Skeletal muscle tissue (tissue), 4 donors: ENCODE measurements around the gene FRMD3. TPM values are rescaled to one million over a fixed set of nuclear protein-coding genes. Genes with fewer than 3 reads are reported as not detected.

ENCODE experiments used
- H3K27ac ChIP-seq: one replicate; pipeline ENCODE4 v1.7.0; 2013; ENCODE audit warnings: mild to moderate bottlenecking, low read depth, low read length, inconsistent platforms
- H3K27me3 ChIP-seq, 3 donors: one replicate each; pipeline ENCODE4 v1.7.0; 2013; ENCODE audit warnings: low read length in 3 of 3; ENCODE audit not compliant: control insufficient read depth in 3 of 3, insufficient read depth in 3 of 3
- H3K36me3 ChIP-seq, 3 donors: one replicate each; pipeline ENCODE4 v1.7.0; 2013; ENCODE audit warnings: low read length in 3 of 3; ENCODE audit not compliant: control insufficient read depth in 3 of 3, insufficient read depth in 3 of 3
- H3K4me1 ChIP-seq, 3 donors: one replicate each; pipeline ENCODE4 v1.7.0; 2013; ENCODE audit warnings: low read length in 3 of 3, mild to moderate bottlenecking in 3 of 3; ENCODE audit not compliant: control insufficient read depth in 3 of 3, insufficient read depth in 3 of 3
- H3K4me3 ChIP-seq, 3 donors: one replicate each; pipeline ENCODE4 v1.7.0; 2013; ENCODE audit warnings: low read length in 3 of 3
- H3K9ac ChIP-seq, 3 donors: one replicate each; pipeline ENCODE4 v1.7.0; 2013; ENCODE audit warnings: low read length in 3 of 3, mild to moderate bottlenecking in 3 of 3, moderate library complexity in 2 of 3, low read depth in 1 of 3
- H3K9me3 ChIP-seq, 3 donors: one replicate each; pipeline ENCODE4 v1.7.0; 2013; ENCODE audit warnings: low read length in 3 of 3; ENCODE audit not compliant: control insufficient read depth in 3 of 3
- total RNA-seq: library from RNA; depleted of rRNA; stranded (reverse); fragments of >200 nt; gene quantifications from one replicate; pipeline ENCODE4 v1.2.3, GENCODE V29; 2014
- donor health status: Osteomylitis.

Gene FRMD3
- total RNA-seq, 1 donor from 2014 or later, result 27.7 TPM

- H3K27ac ChIP-seq, result no peak overlapping the region
- H3K4me1 ChIP-seq, result peaks cover 3 to 4% (median 3%) of the 10 kb centered on the region in 3 donors
Measured at GRCh38 chr9:83511051-83511450, 27.1 kb downstream of the FRMD3 start.

GRCh38 chr9:83509402-83509801 is 28.8 kb downstream of the FRMD3 start:
- no peak overlapping the region for H3K4me3 ChIP-seq
- no peaks in the 10 kb centered on the region for H3K36me3 ChIP-seq
- peaks cover 3 to 4% (median 3%) of the 10 kb centered on the region in 3 donors for H3K4me1 ChIP-seq
- no peak overlapping the region for H3K9ac ChIP-seq
- H3K9me3 ChIP-seq, result no peaks in the 10 kb centered on the region
- no peaks in the 10 kb centered on the region for H3K27me3 ChIP-seq
- no peak overlapping the region for H3K27ac ChIP-seq

More at GRCh38 chr9:83511051-83511450, 27.1 kb downstream of the FRMD3 start:
- H3K4me3 ChIP-seq, result no peak overlapping the region
- no peak overlapping the region for H3K9ac ChIP-seq
- no peaks in the 10 kb centered on the region for H3K9me3 ChIP-seq
- H3K27me3 ChIP-seq, result no peaks in the 10 kb centered on the region
- H3K36me3 ChIP-seq, result no peaks in the 10 kb centered on the region

GRCh38 chr9:83508067-83508466 is 30.1 kb downstream of the FRMD3 start:
- Histone ChIP-seq H3K27ac (no peak overlapping the region), H3K36me3 (no peaks in the 10 kb centered on the region), H3K4me3 (no peak overlapping the region), H3K4me1 (peaks cover 3 to 4% (median 3%) of the 10 kb centered on the region in 3 donors), H3K9me3 (no peaks in the 10 kb centered on the region), H3K27me3 (no peaks in the 10 kb centered on the region), H3K9ac (no peak overlapping the region)

- H3K27ac ChIP-seq, result no peak overlapping the region
- no peak overlapping the region for H3K4me3 ChIP-seq
- no peaks in the 10 kb centered on the region for H3K9me3 ChIP-seq
- no peak overlapping the region for H3K9ac ChIP-seq
- no peaks in the 10 kb centered on the region for H3K36me3 ChIP-seq
- H3K4me1 ChIP-seq, result peaks cover 0 to 3% (median 3%) of the 10 kb centered on the region in 3 donors
- no peaks in the 10 kb centered on the region for H3K27me3 ChIP-seq
Measured at GRCh38 chr9:83505282-83505681, 32.9 kb downstream of the FRMD3 start.

GRCh38 chr9:83503866-83504265 is 34.3 kb downstream of the FRMD3 start:
- Histone ChIP-seq H3K27me3 (no peaks in the 10 kb centered on the region), H3K27ac (no peak overlapping the region), H3K36me3 (no peaks in the 10 kb centered on the region), H3K4me3 (no peak overlapping the region), H3K4me1 (peaks cover 0 to 3% (median 0%) of the 10 kb centered on the region in 3 donors), H3K9me3 (no peaks in the 10 kb centered on the region), H3K9ac (no peak overlapping the region)

GRCh38 chr9:83501565-83501964 is 36.6 kb downstream of the FRMD3 start:
- Histone ChIP-seq H3K9me3 (no peaks in the 10 kb centered on the region), H3K9ac (no peak overlapping the region), H3K4me1 (no peaks in the 10 kb centered on the region), H3K36me3 (no peaks in the 10 kb centered on the region), H3K27ac (no peak overlapping the region), H3K4me3 (no peak overlapping the region), H3K27me3 (no peaks in the 10 kb centered on the region)

GRCh38 chr9:83497441-83497840 is 40.8 kb downstream of the FRMD3 start:
- Histone ChIP-seq H3K27me3 (no peaks in the 10 kb centered on the region), H3K27ac (no peak overlapping the region), H3K9me3 (no peaks in the 10 kb centered on the region), H3K4me1 (no peaks in the 10 kb centered on the region), H3K9ac (no peak overlapping the region), H3K4me3 (no peak overlapping the region), H3K36me3 (no peaks in the 10 kb centered on the region)

- H3K9ac ChIP-seq, result no peak overlapping the region
- no peaks in the 10 kb centered on the region for H3K9me3 ChIP-seq
- no peak overlapping the region for H3K4me3 ChIP-seq
- H3K27ac ChIP-seq, result peak overlapping the region; percentile 8
- no peaks in the 10 kb centered on the region for H3K36me3 ChIP-seq
- H3K4me1 ChIP-seq, result peaks cover 6 to 13% (median 8%) of the 10 kb centered on the region in 3 donors
- H3K27me3 ChIP-seq, result no peaks in the 10 kb centered on the region
Measured at GRCh38 chr9:83491995-83492394, 46.2 kb downstream of the FRMD3 start.

GRCh38 chr9:83491413-83491812 is 46.8 kb downstream of the FRMD3 start:
- peak overlapping the region; percentile 8 for H3K27ac ChIP-seq
- H3K36me3 ChIP-seq, result no peaks in the 10 kb centered on the region
- no peaks in the 10 kb centered on the region for H3K9me3 ChIP-seq
- H3K9ac ChIP-seq, result no peak overlapping the region
- peaks cover 6 to 13% (median 8%) of the 10 kb centered on the region in 3 donors for H3K4me1 ChIP-seq
- H3K27me3 ChIP-seq, result no peaks in the 10 kb centered on the region
- H3K4me3 ChIP-seq, result no peak overlapping the region

- H3K9ac ChIP-seq, result no peak overlapping the region
- no peak overlapping the region for H3K27ac ChIP-seq
- no peaks in the 10 kb centered on the region for H3K27me3 ChIP-seq
- no peaks in the 10 kb centered on the region for H3K9me3 ChIP-seq
- no peak overlapping the region for H3K4me3 ChIP-seq
- no peaks in the 10 kb centered on the region for H3K36me3 ChIP-seq
- peaks cover 6 to 13% (median 8%) of the 10 kb centered on the region in 3 donors for H3K4me1 ChIP-seq
Measured at GRCh38 chr9:83489961-83490360, 48.2 kb downstream of the FRMD3 start.

GRCh38 chr9:83484990-83485389 is 53.2 kb downstream of the FRMD3 start:
- Histone ChIP-seq H3K27me3 (no peaks in the 10 kb centered on the region), H3K9me3 (peaks cover 0 to 2% (median 0%) of the 10 kb centered on the region in 3 donors), H3K9ac (no peak overlapping the region), H3K27ac (no peak overlapping the region), H3K4me3 (no peak overlapping the region), H3K36me3 (no peaks in the 10 kb centered on the region), H3K4me1 (no peaks in the 10 kb centered on the region)
